IMR-90 (cell line): ENCODE data around the gene SLC22A2. TPM values are rescaled to one million over a fixed set of nuclear protein-coding genes. Genes with fewer than 3 reads are reported as not detected.

Source experiments
- ATAC-seq: fragments of 200-7000 bp; cut with Tn5 transposase; 2 replicates; pipeline ENCODE4 v1.9.1; 2020; ENCODE audit warnings: low read depth, mild to moderate bottlenecking, moderate library complexity
- BruUV-seq: library from RNA; stranded (reverse); fragments of 400-500 nt; replicated peaks from 2 replicates; lab custom pipeline; 2021; lab: Mats Ljungman, UMichigan
- CTCF ChIA-PET: fragments of 300-600 bp; formaldehyde crosslinking; extraction: SDS; loops from one replicate; lab custom pipeline; 2021; ENCODE audit warnings: antibody characterized with exemption; lab: Yijun Ruan, JAX
- POLR2A ChIA-PET: fragments of 300-600 bp; sonication (Branson Sonifier 250); formaldehyde crosslinking; loops from one replicate; lab custom pipeline; 2022; ENCODE audit warnings: antibody characterized with exemption; ENCODE audit not compliant: unreplicated experiment; lab: Charles Lee
- DNase-seq: peaks from one replicate; pipeline ENCODE4 v3.0.0; 2013
- H2AFZ ChIP-seq: replicated peaks from 2 replicates; pipeline ENCODE3; 2013; ENCODE audit warnings: low read length, mild to moderate bottlenecking; ENCODE audit not compliant: poor library complexity
- H2AK5ac ChIP-seq: 2 replicates; pipeline ENCODE4 v1.6.1; 2013; ENCODE audit warnings: low read depth, low read length, inconsistent platforms
- H2AK9ac ChIP-seq: replicated peaks from 2 replicates; pipeline ENCODE3; 2013; ENCODE audit warnings: mild to moderate bottlenecking, low read depth, low read length, moderate library complexity; ENCODE audit not compliant: poor library complexity
- H2BK120ac ChIP-seq: 2 replicates; pipeline ENCODE4 v1.6.1; 2013; ENCODE audit warnings: low read depth, low read length, inconsistent platforms
- H2BK15ac ChIP-seq: 3 replicates; pipeline ENCODE4 v1.6.1; 2013; ENCODE audit warnings: low read depth, low read length, inconsistent platforms
- H2BK20ac ChIP-seq: 2 replicates; pipeline ENCODE4 v1.6.1; 2013; ENCODE audit warnings: low read depth, mild to moderate bottlenecking, inconsistent platforms, low read length, moderate library complexity
- H2BK5ac ChIP-seq: 2 replicates; pipeline ENCODE4 v1.6.1; 2013; ENCODE audit warnings: mild to moderate bottlenecking, low read depth, low read length, inconsistent platforms; ENCODE audit not compliant: poor library complexity, severe bottlenecking
- H3K14ac ChIP-seq: replicated peaks from 2 replicates; pipeline ENCODE4 v1.6.1; 2013; ENCODE audit warnings: low read depth, low read length, inconsistent platforms
- H3K18ac ChIP-seq: 2 replicates; pipeline ENCODE4 v1.6.1; 2013; ENCODE audit warnings: low read depth, low read length, control low read depth
- H3K23ac ChIP-seq: 2 replicates; pipeline ENCODE4 v1.6.1; 2013; ENCODE audit warnings: low read depth, low read length, inconsistent platforms
- H3K27ac ChIP-seq: 2 replicates; pipeline ENCODE4 v1.5.1; 2013; ENCODE audit warnings: mild to moderate bottlenecking, control low read depth, low read length; ENCODE audit not compliant: insufficient read depth
- H3K27me3 ChIP-seq: 2 replicates; pipeline ENCODE4 v1.6.1; 2013; ENCODE audit warnings: low read length; ENCODE audit not compliant: control insufficient read depth, insufficient read depth
- H3K36me3 ChIP-seq: 2 replicates; pipeline ENCODE4 v1.6.1; 2013; ENCODE audit warnings: low read length, mixed read lengths; ENCODE audit not compliant: control insufficient read depth, insufficient read depth
- H3K4ac ChIP-seq: 2 replicates; pipeline ENCODE4 v1.6.1; 2013; ENCODE audit warnings: low read depth, low read length, inconsistent platforms
- H3K4me1 ChIP-seq: 2 replicates; pipeline ENCODE4 v1.6.1; 2013; ENCODE audit warnings: low read length, mixed read lengths; ENCODE audit not compliant: control insufficient read depth, insufficient read depth
- H3K4me2 ChIP-seq: 2 replicates; pipeline ENCODE4 v1.6.1; 2013; ENCODE audit warnings: low read depth, mild to moderate bottlenecking, control low read depth, low read length, moderate library complexity
- H3K4me3 ChIP-seq: 2 replicates; pipeline ENCODE4 v1.5.1; 2013; ENCODE audit warnings: low read depth, mild to moderate bottlenecking, control low read depth, low read length, moderate library complexity; ENCODE audit not compliant: insufficient read depth
- H3K56ac ChIP-seq: 2 replicates; pipeline ENCODE4 v1.6.1; 2013; ENCODE audit warnings: low read length, inconsistent platforms; ENCODE audit not compliant: insufficient read depth; ENCODE audit errors: extremely low read depth
- H3K79me1 ChIP-seq, 2 experiments: 2 replicates each; pipeline ENCODE4 v1.6.1; 2013; ENCODE audit warnings: low read length in 2 of 2, inconsistent platforms in 1 of 2, low read depth in 1 of 2
- H3K9ac ChIP-seq: 2 replicates; pipeline ENCODE4 v1.6.1; 2013; ENCODE audit warnings: low read depth, low read length, control low read depth
- H3K9me1 ChIP-seq: 2 replicates; pipeline ENCODE4 v1.6.1; 2013; ENCODE audit warnings: low read length, inconsistent platforms; ENCODE audit not compliant: insufficient read depth
- H3K9me3 ChIP-seq: 2 replicates; pipeline ENCODE4 v1.6.1; 2013; ENCODE audit warnings: low read length; ENCODE audit not compliant: control insufficient read depth, insufficient read depth
- H4K20me1 ChIP-seq: 2 replicates; pipeline ENCODE4 v1.6.1; 2013; ENCODE audit warnings: low read length, inconsistent platforms; ENCODE audit not compliant: insufficient read depth
- H4K5ac ChIP-seq: 2 replicates; pipeline ENCODE4 v1.6.1; 2013; ENCODE audit warnings: mild to moderate bottlenecking, low read depth, low read length, control low read depth
- H4K8ac ChIP-seq, 2 experiments: 2 replicates each; pipeline ENCODE4 v1.6.1; 2013; ENCODE audit warnings: low read depth in 2 of 2, low read length in 2 of 2, control low read depth in 1 of 2, inconsistent platforms in 1 of 2
- H4K91ac ChIP-seq: 2 replicates; pipeline ENCODE4 v1.6.1; 2013; ENCODE audit warnings: low read depth, low read length, inconsistent platforms; ENCODE audit not compliant: insufficient read depth
- ELK1 ChIP-seq: fragments of 150-350 bp; IDR thresholded peaks from 2 replicates; pipeline ENCODE4 v1.6.1; 2016; ENCODE audit warnings: low read depth, mild to moderate bottlenecking, low read length, moderate library complexity, borderline replicate concordance
- MAFK ChIP-seq: IDR thresholded peaks from 2 replicates; pipeline ENCODE4 v1.6.1; 2012; ENCODE audit warnings: low read depth, low read length, improper control_type of control experiment
- WGBS, 2 experiments: methylation state at CpG; one replicate each; pipeline versions ENCODE4 v1.1.5 to v1.1.7; 2013; ENCODE audit warnings: missing lambda C conversion rate in 2 of 2; ENCODE audit not compliant: insufficient read length in 1 of 2; ENCODE audit errors: extremely low coverage in 2 of 2; 5-methylcytosine and 5-hydroxymethylcytosine counted together
- dilution Hi-C: fragments of 300-500 bp; cut with HindIII; formaldehyde crosslinking; loops from one replicate; pipeline ENCODE4 v1.14.3; 2018; ENCODE audit warnings: low sequenced_read_pairs; ENCODE audit not compliant: unreplicated experiment
- in situ Hi-C: fragments of 300-500 bp; cut with MboI; formaldehyde crosslinking; loops from 3 replicates; pipeline ENCODE4 v1.14.3; 2019; ENCODE audit warnings: low sequenced_read_pairs, inconsistent platforms, mixed read lengths
- intact Hi-C: fragments of 100-400 bp; cut with micrococcal nuclease; formaldehyde crosslinking; loops from 2 replicates; pipeline ENCODE4 v1.10.0; 2022
- polyA plus RNA-seq, 3 experiments: library from polyadenylated mRNA; depleted of rRNA; stranded (reverse); fragments of >200 nt; gene quantifications; 2 replicates each; pipeline ENCODE4 v1.2.3, GENCODE V29; 2012; ENCODE audit warnings: low replicate concordance in 1 of 3
- total RNA-seq: library from RNA; depleted of rRNA; stranded (reverse); fragments of >200 nt; gene quantifications from 2 replicates; pipeline ENCODE4 v1.2.3, GENCODE V29; 2012

The SLC22A2 gene
- total and polyA plus RNA-seq, 2 of the 4 experiments (the other 2 are of a cell fraction): not detected

GRCh38 chr6:160279850-160280249 is 21.2 kb upstream of the SLC22A2 start:
- H3K9ac ChIP-seq: no peak overlapping the region
- no peak for ATAC-seq
- no peaks in the 10 kb centered on the region for H3K79me1 ChIP-seq
- no peak for DNase-seq
- no peak overlapping the region for H3K18ac ChIP-seq
- H2BK120ac ChIP-seq: no peak overlapping the region
- no peak overlapping the region for H3K27ac ChIP-seq
- H3K27me3 ChIP-seq: no peaks in the 10 kb centered on the region
- dilution Hi-C loops: no loop called here
- no peak overlapping the region for H4K8ac ChIP-seq
- H3K23ac ChIP-seq: no peak overlapping the region
- no peak overlapping the region for H3K4me3 ChIP-seq
- no peak overlapping the region for H3K4me2 ChIP-seq
- intact Hi-C loops: no loop called here
- H2AK5ac ChIP-seq: no peak overlapping the region
- no peak overlapping the region for H2AFZ ChIP-seq
- H3K4me1 ChIP-seq: no peaks in the 10 kb centered on the region
- no TSS peak for BruUV-seq
- TF ChIP-seq MAFK (no peak), ELK1 (no peak)
- no peak overlapping the region for H2BK15ac ChIP-seq
- no peak overlapping the region for H2BK20ac ChIP-seq
- no CpG with 5 or more reads among the region's 2 CpGs for WGBS, 2 experiments
- H3K4ac ChIP-seq: no peak overlapping the region
- ChIA-PET CTCF (no interaction called here), POLR2A (no interaction called here)
- no peaks in the 10 kb centered on the region for H3K36me3 ChIP-seq
- no peak overlapping the region for H4K5ac ChIP-seq
- H4K91ac ChIP-seq: no peak overlapping the region
- H2BK5ac ChIP-seq: no peak overlapping the region
- no peak overlapping the region for H3K14ac ChIP-seq
- no peaks in the 10 kb centered on the region for H3K9me1 ChIP-seq
- H2AK9ac ChIP-seq: no peak overlapping the region
- H3K56ac ChIP-seq: no peak overlapping the region
- H4K20me1 ChIP-seq: no peaks in the 10 kb centered on the region
- peaks cover 14% of the 10 kb centered on the region for H3K9me3 ChIP-seq
- in situ Hi-C loops: no loop called here
